Kidney (tissue), 14 donors: ENCODE data around the gene CDK5RAP1. TPM values are rescaled to one million over a fixed set of nuclear protein-coding genes. Genes with fewer than 3 reads are reported as not detected.
A peak's percentile ranks its signal among the peaks of the same experiment; 100 is the strongest.

Experiments
- DNase-seq, 5 donors: peaks; one replicate each; pipeline ENCODE4 v3.0.0-alpha.2; 2013 to 2020
- FAIRE-seq: peaks from 2 replicates; lab custom pipeline; 2012; peaks lifted over from hg19 to GRCh38; lab: Jason Lieb, UNC
- H3K27ac ChIP-seq, 2 donors: one replicate each; pipeline ENCODE4 v1.7.0; 2013; ENCODE audit warnings: low read depth in 2 of 2, low read length in 2 of 2, inconsistent platforms in 1 of 2
- H3K27me3 ChIP-seq: one replicate; pipeline ENCODE4 v1.7.1; 2013; ENCODE audit warnings: low read length, inconsistent platforms; ENCODE audit not compliant: control insufficient read depth, insufficient read depth
- H3K36me3 ChIP-seq, 3 donors: one replicate each; pipeline versions ENCODE4 v1.7.0 to v1.7.1; 2013; ENCODE audit warnings: low read length in 3 of 3, control low read depth in 1 of 3, inconsistent platforms in 1 of 3; ENCODE audit not compliant: insufficient read depth in 3 of 3, control insufficient read depth in 2 of 3
- H3K4me1 ChIP-seq, 3 donors: one replicate each; pipeline versions ENCODE4 v1.7.0 to v1.7.1; 2013; ENCODE audit warnings: low read length in 3 of 3, inconsistent platforms in 1 of 3, low read depth in 1 of 3; ENCODE audit not compliant: control insufficient read depth in 2 of 3, insufficient read depth in 2 of 3
- H3K4me3 ChIP-seq, 3 donors: one replicate each; pipeline versions ENCODE4 v1.7.0 to v1.8.1; 2013; ENCODE audit warnings: low read length in 3 of 3, control low read depth in 1 of 3, inconsistent platforms in 1 of 3
- H3K9ac ChIP-seq, 3 donors: one replicate each; pipeline versions ENCODE4 v1.7.0 to v1.7.1; 2013; ENCODE audit warnings: low read length in 3 of 3, control low read depth in 1 of 3, inconsistent platforms in 1 of 3
- H3K9me3 ChIP-seq, 3 donors: one replicate each; pipeline versions ENCODE4 v1.7.0 to v1.7.1; 2013; ENCODE audit warnings: low read length in 3 of 3, control low read depth in 1 of 3, inconsistent platforms in 1 of 3; ENCODE audit not compliant: control insufficient read depth in 2 of 3, insufficient read depth in 1 of 3
- intact Hi-C: fragments of 100-400 bp; cut with DNase I; formaldehyde crosslinking; loops from one replicate; pipeline ENCODE4 v1.11.1; 2022
- polyA plus RNA-seq: library from polyadenylated mRNA; stranded (reverse); fragments of 350-450 nt; fragmentation: Illumina TruSeq; extraction: RNeasy Lipid Tissue Mini Kit (QIAGEN cat#74804); gene quantifications from one replicate; pipeline ENCODE4 v1.2.3, GENCODE V29; 2014; ENCODE audit warnings: low read depth, low replicate concordance; ENCODE audit not compliant: insufficient read depth
- total RNA-seq: library from RNA; stranded (reverse); fragmentation: NEBNext Ultra II Directional; extraction: Animal tissue kit (Norgen Biotek cat#: 25700); gene quantifications from one replicate; pipeline ENCODE4 v1.2.1, GENCODE V29; 2021
- TF ChIP-seq, protein P1 (sequence below): IDR thresholded peaks from 3 replicates; pipeline ENCODE4 v1.5.1; 2012; ENCODE audit warnings: mild to moderate bottlenecking, moderate library complexity, borderline replicate concordance; ENCODE audit not compliant: insufficient read depth; ENCODE audit errors: extremely low read depth
- donor health status: control.
- donor health status: control.
- donor health status: control.
- donor health status: control.
- donor health status: control.
- donor health status: DM: yes; HTN: yes; CAD: no.
- donor health status: Normal renal cell carcinoma (clear cell type).

CDK5RAP1 gene
- total and polyA plus RNA-seq, 2 donors from 2014 or later = 25.2 to 34.4 TPM

DNA sequence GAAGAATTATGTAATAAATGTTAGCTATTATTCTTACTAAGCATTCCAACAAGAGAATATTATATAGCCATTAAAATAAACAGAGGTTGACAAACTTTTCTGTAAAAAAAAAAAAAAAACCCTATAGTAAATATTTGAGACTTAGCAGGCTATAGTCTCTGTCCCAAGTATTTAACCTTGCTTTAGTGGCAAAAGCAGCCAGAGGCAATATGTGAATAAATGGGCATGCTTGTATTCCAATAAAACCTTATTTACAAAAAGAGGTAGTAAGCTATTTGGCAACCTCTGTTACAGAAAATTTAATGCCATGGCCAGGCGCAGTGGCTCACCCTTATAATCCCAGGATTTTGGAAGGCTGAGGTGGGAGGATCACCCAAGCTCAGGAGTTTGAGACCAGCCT lies 14.6 kb downstream of the CDK5RAP1 start:
- DNase-seq = no peak
- Histone ChIP-seq H3K9ac (no peak overlapping the region), H3K4me3 (no peak overlapping the region), H3K36me3 (peaks cover 3 to 29% (median 19%) of the 10 kb centered on the region in 3 donors), H3K4me1 (no peaks in the 10 kb centered on the region), H3K27me3 (no peaks in the 10 kb centered on the region), H3K9me3 (no peaks in the 10 kb centered on the region), H3K27ac (no peak overlapping the region)
- TF ChIP-seq, protein P1, sequence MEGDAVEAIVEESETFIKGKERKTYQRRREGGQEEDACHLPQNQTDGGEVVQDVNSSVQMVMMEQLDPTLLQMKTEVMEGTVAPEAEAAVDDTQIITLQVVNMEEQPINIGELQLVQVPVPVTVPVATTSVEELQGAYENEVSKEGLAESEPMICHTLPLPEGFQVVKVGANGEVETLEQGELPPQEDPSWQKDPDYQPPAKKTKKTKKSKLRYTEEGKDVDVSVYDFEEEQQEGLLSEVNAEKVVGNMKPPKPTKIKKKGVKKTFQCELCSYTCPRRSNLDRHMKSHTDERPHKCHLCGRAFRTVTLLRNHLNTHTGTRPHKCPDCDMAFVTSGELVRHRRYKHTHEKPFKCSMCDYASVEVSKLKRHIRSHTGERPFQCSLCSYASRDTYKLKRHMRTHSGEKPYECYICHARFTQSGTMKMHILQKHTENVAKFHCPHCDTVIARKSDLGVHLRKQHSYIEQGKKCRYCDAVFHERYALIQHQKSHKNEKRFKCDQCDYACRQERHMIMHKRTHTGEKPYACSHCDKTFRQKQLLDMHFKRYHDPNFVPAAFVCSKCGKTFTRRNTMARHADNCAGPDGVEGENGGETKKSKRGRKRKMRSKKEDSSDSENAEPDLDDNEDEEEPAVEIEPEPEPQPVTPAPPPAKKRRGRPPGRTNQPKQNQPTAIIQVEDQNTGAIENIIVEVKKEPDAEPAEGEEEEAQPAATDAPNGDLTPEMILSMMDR = no peak
- intact Hi-C loops = no loop called here
- no peak for FAIRE-seq

DNA sequence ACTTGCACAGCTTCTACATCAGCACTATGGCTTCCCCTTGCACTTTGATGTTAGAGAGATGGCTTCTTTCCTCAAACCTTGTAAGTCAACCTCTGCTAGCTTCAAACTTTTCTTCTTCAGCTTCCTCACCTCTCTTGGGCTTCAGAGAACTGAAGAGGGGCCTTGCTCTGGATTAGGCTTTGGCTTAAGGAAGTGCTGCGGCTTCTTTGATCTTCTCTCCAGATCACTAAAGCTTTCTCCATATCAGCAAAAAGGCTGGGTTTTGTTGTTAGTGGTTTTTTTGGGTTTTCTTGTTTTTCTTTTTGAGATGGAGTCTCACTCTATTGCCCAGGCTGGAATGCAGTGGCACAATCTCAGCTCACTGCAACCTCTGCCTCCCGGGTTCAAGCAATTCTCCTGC lies 24.0 kb downstream of the CDK5RAP1 start:
- Histone ChIP-seq H3K36me3 (peaks cover 8 to 45% (median 11%) of the 10 kb centered on the region in 3 donors), H3K9ac (no peak overlapping the region), H3K27me3 (no peaks in the 10 kb centered on the region), H3K27ac (no peak overlapping the region), H3K4me3 (no peak overlapping the region), H3K9me3 (no peaks in the 10 kb centered on the region), H3K4me1 (no peaks in the 10 kb centered on the region)
- DNase-seq (no peak), FAIRE-seq (no peak)
- intact Hi-C loops = no loop called here
- TF ChIP-seq, protein P1 = no peak

DNA sequence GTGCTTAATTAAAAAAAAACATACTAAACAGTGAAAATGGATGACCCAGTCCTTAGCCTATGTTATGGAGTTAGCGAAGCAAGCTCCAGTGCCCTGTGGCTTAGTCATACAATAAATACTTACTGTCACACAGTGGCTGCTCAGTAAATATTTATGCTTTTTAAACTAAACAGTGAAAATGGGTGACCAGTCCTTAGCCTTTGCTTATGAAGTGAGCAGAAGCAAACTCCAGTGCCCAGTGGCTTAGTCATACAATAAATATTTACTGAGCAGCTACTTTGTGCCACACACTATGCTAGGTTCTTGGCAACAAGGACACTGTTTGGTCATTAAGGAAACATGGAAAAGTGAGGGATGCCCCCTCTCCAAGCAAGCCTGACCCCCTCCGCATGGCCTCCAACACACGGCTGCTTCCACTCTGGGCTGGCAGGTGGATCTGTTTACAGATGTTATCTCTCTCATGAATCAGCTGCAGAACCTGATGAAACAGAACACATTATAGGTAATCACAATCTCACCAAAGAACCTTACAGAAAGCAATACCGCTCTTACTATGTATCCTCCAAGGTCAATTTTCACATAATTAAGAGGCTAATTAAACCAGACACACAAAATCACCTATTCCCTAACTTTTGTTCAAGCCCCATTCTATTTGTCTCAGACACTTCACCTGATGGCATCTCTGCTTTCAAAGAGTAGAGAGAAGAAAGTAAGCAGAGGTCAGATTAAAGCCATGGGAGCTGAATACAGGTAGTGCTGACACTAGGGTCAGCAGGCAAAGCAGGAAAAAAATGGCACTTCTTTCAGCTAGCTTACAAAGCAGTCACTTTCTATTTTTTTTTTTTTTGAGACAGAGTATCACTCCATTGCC lies 27.3 kb downstream of the CDK5RAP1 start:
- peak in 1 of 5 donors; percentile 0 for DNase-seq
- Histone ChIP-seq H3K27me3 (no peaks in the 10 kb centered on the region), H3K4me1 (no peaks in the 10 kb centered on the region), H3K27ac (no peak overlapping the region), H3K9ac (no peak overlapping the region), H3K4me3 (no peak overlapping the region), H3K36me3 (peaks cover 4 to 38% (median 12%) of the 10 kb centered on the region in 3 donors), H3K9me3 (no peaks in the 10 kb centered on the region)
- TF ChIP-seq, protein P1 = no peak
- FAIRE-seq = no peak
- intact Hi-C loops = no loop called here
